RWPE2 (cell line): ENCODE data around the gene PTGR3.

Source experiments
- ATAC-seq: fragments of 200-7000 bp; cut with Tn5 transposase; 3 replicates; pipeline ENCODE4 v1.9.1; 2021; ENCODE audit warnings: low read depth
- DNase-seq: peaks from one replicate; pipeline ENCODE4 v3.0.0-alpha.2; 2020; ENCODE audit warnings: low spot score
- H3K27ac ChIP-seq: fragments of 450-650 bp; 2 replicates; pipeline ENCODE4 v1.5.1; 2017; ENCODE audit warnings: mild to moderate bottlenecking; ENCODE audit not compliant: poor library complexity, severe bottlenecking
- H3K27me3 ChIP-seq: fragments of 250-450 bp; sonication (Bioruptor Pico); 2 replicates; pipeline ENCODE4 v1.5.1; 2021; ENCODE audit warnings: mild to moderate bottlenecking, moderate library complexity; ENCODE audit not compliant: insufficient read depth, poor library complexity, severe bottlenecking
- H3K36me3 ChIP-seq: fragments of 250-450 bp; sonication (Bioruptor Pico); 2 replicates; pipeline ENCODE4 v1.5.1; 2020; ENCODE audit warnings: low read depth, mild to moderate bottlenecking, moderate library complexity
- H3K4me1 ChIP-seq: fragments of 250-450 bp; sonication (Bioruptor Pico); 2 replicates; pipeline ENCODE4 v1.5.1; 2021; ENCODE audit warnings: mild to moderate bottlenecking, moderate library complexity; ENCODE audit not compliant: insufficient read depth, poor library complexity, severe bottlenecking
- H3K4me3 ChIP-seq: fragments of 250-450 bp; sonication (Bioruptor Pico); 2 replicates; pipeline ENCODE4 v1.5.1; 2021; ENCODE audit warnings: mild to moderate bottlenecking, moderate library complexity; ENCODE audit not compliant: severe bottlenecking
- H3K9me3 ChIP-seq: fragments of 250-450 bp; sonication (Bioruptor Pico); 2 replicates; pipeline ENCODE4 v1.5.1; 2021; ENCODE audit warnings: mild to moderate bottlenecking, moderate library complexity; ENCODE audit not compliant: severe bottlenecking
- TF ChIP-seq, protein P1 (sequence below): fragments of 450-650 bp; IDR thresholded peaks from one replicate; pipeline ENCODE4 v1.5.1; 2017; ENCODE audit warnings: mild to moderate bottlenecking, moderate library complexity; ENCODE audit not compliant: poor library complexity, severe bottlenecking

PTGR3 gene

GRCh38 chr18:75253784-75254183 lies 44.8 kb upstream of the PTGR3 start:
- Histone ChIP-seq H3K36me3 (no peaks in the 10 kb centered on the region), H3K4me3 (no peak overlapping the region), H3K27ac (no peak overlapping the region), H3K27me3 (no peaks in the 10 kb centered on the region), H3K4me1 (peaks cover under 1% of the 10 kb centered on the region), H3K9me3 (no peaks in the 10 kb centered on the region)
- ATAC-seq (no peak), DNase-seq (no peak)
- TF ChIP-seq, protein P1, sequence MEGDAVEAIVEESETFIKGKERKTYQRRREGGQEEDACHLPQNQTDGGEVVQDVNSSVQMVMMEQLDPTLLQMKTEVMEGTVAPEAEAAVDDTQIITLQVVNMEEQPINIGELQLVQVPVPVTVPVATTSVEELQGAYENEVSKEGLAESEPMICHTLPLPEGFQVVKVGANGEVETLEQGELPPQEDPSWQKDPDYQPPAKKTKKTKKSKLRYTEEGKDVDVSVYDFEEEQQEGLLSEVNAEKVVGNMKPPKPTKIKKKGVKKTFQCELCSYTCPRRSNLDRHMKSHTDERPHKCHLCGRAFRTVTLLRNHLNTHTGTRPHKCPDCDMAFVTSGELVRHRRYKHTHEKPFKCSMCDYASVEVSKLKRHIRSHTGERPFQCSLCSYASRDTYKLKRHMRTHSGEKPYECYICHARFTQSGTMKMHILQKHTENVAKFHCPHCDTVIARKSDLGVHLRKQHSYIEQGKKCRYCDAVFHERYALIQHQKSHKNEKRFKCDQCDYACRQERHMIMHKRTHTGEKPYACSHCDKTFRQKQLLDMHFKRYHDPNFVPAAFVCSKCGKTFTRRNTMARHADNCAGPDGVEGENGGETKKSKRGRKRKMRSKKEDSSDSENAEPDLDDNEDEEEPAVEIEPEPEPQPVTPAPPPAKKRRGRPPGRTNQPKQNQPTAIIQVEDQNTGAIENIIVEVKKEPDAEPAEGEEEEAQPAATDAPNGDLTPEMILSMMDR = no peak

DNA sequence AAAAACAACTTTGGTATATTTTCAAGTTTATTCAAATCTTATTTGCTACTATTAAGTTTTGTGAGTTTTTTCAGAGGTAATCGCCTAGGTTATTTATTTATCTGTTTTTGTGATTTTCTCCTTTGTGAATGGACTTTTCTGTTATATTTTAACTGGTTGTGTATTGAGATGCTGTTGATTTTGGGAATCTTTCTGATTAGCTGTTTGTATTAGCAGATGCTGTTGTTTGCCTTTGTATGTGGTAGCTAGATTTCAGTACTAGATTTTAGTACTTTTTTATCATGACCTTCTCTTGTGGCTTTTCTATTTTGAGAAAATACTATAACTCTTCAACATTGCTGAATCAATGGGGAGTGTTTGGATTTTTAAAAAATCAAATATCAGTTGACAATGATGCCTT lies 44.1 kb upstream of the PTGR3 start:
- DNase-seq = no peak
- no peak for ATAC-seq
- H3K27ac ChIP-seq = no peak overlapping the region
- H3K4me3 ChIP-seq = no peak overlapping the region
- no peaks in the 10 kb centered on the region for H3K27me3 ChIP-seq
- H3K4me1 ChIP-seq = peaks cover 7% of the 10 kb centered on the region
- TF ChIP-seq, protein P1 = no peak
- no peaks in the 10 kb centered on the region for H3K9me3 ChIP-seq
- no peaks in the 10 kb centered on the region for H3K36me3 ChIP-seq

DNA sequence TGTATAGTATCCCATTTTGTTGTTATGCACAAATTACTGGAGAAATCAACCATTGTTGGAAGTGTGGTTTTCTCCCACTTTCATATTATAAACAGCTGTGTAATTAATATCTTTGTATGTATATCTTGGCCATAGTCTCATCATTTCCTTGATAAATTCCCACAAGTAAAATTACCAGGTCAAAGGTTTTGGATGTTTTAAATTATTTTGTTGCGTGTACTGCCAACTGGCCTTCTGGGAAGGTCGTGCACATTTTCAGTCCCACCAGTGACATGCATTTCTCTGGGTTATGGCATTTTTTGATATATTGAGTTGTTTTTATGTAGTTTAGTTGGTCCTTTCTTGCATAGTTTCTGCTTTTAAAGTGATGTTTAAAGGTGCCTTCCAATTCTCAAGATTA lies 43.2 kb upstream of the PTGR3 start:
- Histone ChIP-seq H3K36me3 (no peaks in the 10 kb centered on the region), H3K9me3 (no peaks in the 10 kb centered on the region), H3K27me3 (no peaks in the 10 kb centered on the region), H3K27ac (no peak overlapping the region), H3K4me3 (no peak overlapping the region), H3K4me1 (peaks cover 7% of the 10 kb centered on the region)
- TF ChIP-seq, protein P1 = no peak
- DNase-seq (no peak), ATAC-seq (no peak)

GRCh38 chr18:75251466-75251865 lies 42.5 kb upstream of the PTGR3 start:
- H3K4me1 ChIP-seq = peaks cover 7% of the 10 kb centered on the region
- H3K27ac ChIP-seq = no peak overlapping the region
- no peak overlapping the region for H3K4me3 ChIP-seq
- no peak for ATAC-seq
- no peaks in the 10 kb centered on the region for H3K27me3 ChIP-seq
- no peaks in the 10 kb centered on the region for H3K9me3 ChIP-seq
- no peaks in the 10 kb centered on the region for H3K36me3 ChIP-seq
- DNase-seq = no peak
- TF ChIP-seq, protein P1 = no peak

DNA sequence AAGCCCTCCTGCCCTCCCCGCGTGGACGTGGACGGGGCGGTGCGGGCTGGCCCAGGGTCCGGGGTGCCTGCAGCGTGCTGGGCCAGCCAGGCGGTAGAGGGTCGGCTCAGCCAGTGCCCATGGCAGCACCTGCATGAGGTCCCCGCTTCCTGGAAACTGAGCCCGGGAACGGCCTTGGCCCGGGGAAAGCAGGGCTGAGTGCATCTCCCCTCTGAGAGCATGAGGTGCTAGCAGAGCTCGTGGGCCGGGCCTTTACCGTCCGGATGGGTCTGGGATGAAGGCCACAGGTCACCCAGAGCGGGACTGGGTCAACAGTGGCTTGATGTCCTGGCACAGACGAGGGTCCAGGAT lies 41.5 kb upstream of the PTGR3 start:
- Histone ChIP-seq H3K4me1 (peaks cover 7% of the 10 kb centered on the region), H3K27me3 (no peaks in the 10 kb centered on the region), H3K9me3 (no peaks in the 10 kb centered on the region), H3K27ac (no peak overlapping the region), H3K4me3 (no peak overlapping the region), H3K36me3 (no peaks in the 10 kb centered on the region)
- ATAC-seq = no peak
- TF ChIP-seq, protein P1 = no peak
- DNase-seq = no peak
